Lower leg skin (tissue), 3 donors: ENCODE results near the gene ICAM5.

Experiments used
- POLR2A ChIP-seq, 2 donors: fragments of 450-650 bp; IDR thresholded peaks; one replicate each; pipeline ENCODE4 v1.6.1; 2016 to 2017; ENCODE audit warnings: antibody characterized with exemption in 2 of 2, mild to moderate bottlenecking in 1 of 2, moderate library complexity in 1 of 2
- TF ChIP-seq, protein P1 (sequence below), 3 donors: fragments of 450-650 bp; IDR thresholded peaks; one replicate each; pipeline ENCODE4 v1.5.1; 2016; ENCODE audit warnings: antibody characterized with exemption in 3 of 3, mild to moderate bottlenecking in 3 of 3, moderate library complexity in 2 of 3

DNA sequence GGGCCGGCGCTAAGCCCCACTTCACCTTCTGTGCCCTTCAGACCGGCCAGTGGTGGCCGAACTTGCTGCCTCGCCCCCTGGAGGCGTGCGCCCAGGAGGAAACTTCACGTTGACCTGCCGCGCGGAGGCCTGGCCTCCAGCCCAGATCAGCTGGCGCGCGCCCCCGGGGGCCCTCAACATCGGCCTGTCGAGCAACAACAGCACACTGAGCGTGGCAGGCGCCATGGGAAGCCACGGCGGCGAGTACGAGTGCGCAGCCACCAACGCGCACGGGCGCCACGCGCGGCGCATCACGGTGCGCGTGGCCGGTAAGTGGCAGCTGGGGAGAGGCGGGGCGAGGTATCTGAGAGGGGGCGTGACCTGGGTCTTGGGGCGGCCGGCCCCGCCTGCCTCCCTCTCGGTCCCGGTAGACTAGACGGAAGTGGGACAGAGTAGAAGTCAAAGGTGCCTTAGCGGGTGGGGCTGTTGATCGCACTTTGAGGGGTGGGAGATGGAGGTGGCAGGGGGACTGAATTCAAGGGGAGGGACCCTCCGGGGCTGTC is 5.6 kb downstream of the ICAM5 start:
- TF ChIP-seq, protein P1, sequence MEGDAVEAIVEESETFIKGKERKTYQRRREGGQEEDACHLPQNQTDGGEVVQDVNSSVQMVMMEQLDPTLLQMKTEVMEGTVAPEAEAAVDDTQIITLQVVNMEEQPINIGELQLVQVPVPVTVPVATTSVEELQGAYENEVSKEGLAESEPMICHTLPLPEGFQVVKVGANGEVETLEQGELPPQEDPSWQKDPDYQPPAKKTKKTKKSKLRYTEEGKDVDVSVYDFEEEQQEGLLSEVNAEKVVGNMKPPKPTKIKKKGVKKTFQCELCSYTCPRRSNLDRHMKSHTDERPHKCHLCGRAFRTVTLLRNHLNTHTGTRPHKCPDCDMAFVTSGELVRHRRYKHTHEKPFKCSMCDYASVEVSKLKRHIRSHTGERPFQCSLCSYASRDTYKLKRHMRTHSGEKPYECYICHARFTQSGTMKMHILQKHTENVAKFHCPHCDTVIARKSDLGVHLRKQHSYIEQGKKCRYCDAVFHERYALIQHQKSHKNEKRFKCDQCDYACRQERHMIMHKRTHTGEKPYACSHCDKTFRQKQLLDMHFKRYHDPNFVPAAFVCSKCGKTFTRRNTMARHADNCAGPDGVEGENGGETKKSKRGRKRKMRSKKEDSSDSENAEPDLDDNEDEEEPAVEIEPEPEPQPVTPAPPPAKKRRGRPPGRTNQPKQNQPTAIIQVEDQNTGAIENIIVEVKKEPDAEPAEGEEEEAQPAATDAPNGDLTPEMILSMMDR (IDR thresholded peaks at IDR 0.05) = no peak
- no peak for TF ChIP-seq POLR2A (IDR thresholded peaks at IDR 0.05)
